HFF-Myc (cell line): ENCODE data around the gene CNTN2.
A peak's percentile ranks its signal among the peaks of the same experiment; 100 is the strongest.

Experiments
- DNase-seq: peaks from one replicate; pipeline ENCODE4 v3.0.0-alpha.2; 2011; ENCODE audit warnings: low read depth; ENCODE audit errors: extremely low read depth
- H3K4me3 ChIP-seq: replicated peaks from 2 replicates; pipeline ENCODE4 v1.5.1; 2011; ENCODE audit warnings: low read depth, mild to moderate bottlenecking, control low read depth, low read length
- CTCF ChIP-seq: IDR thresholded peaks from 2 replicates; pipeline ENCODE4 v1.5.1; 2012; ENCODE audit warnings: mild to moderate bottlenecking, low read depth, low read length, control low read depth; ENCODE audit errors: missing control alignments

The CNTN2 gene

GRCh38 chr1:205059660-205060059 is 16.6 kb downstream of the CNTN2 start:
- no peak for TF ChIP-seq CTCF
- DNase-seq, result no peak
- no peak overlapping the region for H3K4me3 ChIP-seq

- DNase-seq, result no peak
- no peak overlapping the region for H3K4me3 ChIP-seq
- no peak for TF ChIP-seq CTCF
Measured at GRCh38 chr1:205060746-205061145, 17.7 kb downstream of the CNTN2 start.

GRCh38 chr1:205061227-205061626 is 18.2 kb downstream of the CNTN2 start:
- no peak for TF ChIP-seq CTCF
- H3K4me3 ChIP-seq, result no peak overlapping the region
- DNase-seq, result no peak

- peak; percentile 32 for DNase-seq
- no peak overlapping the region for H3K4me3 ChIP-seq
- peak; percentile 93 for TF ChIP-seq CTCF
Measured at GRCh38 chr1:205061665-205062069, 18.7 kb downstream of the CNTN2 start.

GRCh38 chr1:205062319-205062718 is 19.3 kb downstream of the CNTN2 start:
- H3K4me3 ChIP-seq, result no peak overlapping the region
- no peak for TF ChIP-seq CTCF
- no peak for DNase-seq

GRCh38 chr1:205062895-205063294 is 19.9 kb downstream of the CNTN2 start:
- H3K4me3 ChIP-seq, result no peak overlapping the region
- no peak for TF ChIP-seq CTCF
- no peak for DNase-seq

- H3K4me3 ChIP-seq, result no peak overlapping the region
- no peak for TF ChIP-seq CTCF
- no peak for DNase-seq
Measured at GRCh38 chr1:205064301-205064700, 21.3 kb downstream of the CNTN2 start.
